ENCODE data around the gene MAEL. TPM values are rescaled to one million over a fixed set of nuclear protein-coding genes. Genes with fewer than 3 reads are reported as not detected.

Gene MAEL
- total and polyA plus RNA-seq, 3 donors from 2014 or later, result 113 to 333 (median 181) TPM

DNA sequence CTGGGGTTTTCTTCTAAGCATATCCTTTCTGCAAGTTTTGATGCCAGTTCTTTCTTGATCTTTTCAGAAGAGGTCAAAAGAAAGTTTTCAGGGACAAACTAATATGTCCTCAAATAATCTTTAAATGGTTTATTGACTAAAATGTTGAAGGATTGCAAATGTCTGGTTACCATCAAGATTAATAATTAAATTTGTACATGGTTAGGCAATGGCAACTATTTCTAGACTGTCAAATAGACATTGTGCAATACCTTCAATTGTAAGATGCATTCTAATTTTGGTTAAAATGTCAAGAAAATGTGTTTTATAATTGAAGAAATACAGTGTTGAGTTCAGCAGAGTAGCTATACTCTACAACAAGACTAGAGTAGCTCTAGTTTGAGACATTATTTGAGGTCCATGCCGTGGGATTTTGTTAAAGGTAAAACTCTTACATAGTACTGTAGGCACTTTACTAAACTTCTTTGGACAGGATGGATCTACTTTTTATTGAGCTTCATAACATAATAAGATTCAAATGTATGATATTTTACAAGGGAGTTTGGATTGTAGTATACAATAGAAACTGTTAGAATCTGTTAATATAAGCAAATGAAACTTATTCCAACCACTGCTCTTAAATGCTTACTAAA, 22.6 kb downstream of the MAEL start:
- Histone ChIP-seq H3K27ac (no peak overlapping the region), H3K4me1 (no peaks in the 10 kb centered on the region), H3K36me3 (ENCODE audit: low read depth, missing control alignments) (no peaks in the 10 kb centered on the region), H3K4me3 (no peak overlapping the region), H3K9me3 (no peaks in the 10 kb centered on the region), H3K27me3 (no peaks in the 10 kb centered on the region)
- TF ChIP-seq, protein P1, sequence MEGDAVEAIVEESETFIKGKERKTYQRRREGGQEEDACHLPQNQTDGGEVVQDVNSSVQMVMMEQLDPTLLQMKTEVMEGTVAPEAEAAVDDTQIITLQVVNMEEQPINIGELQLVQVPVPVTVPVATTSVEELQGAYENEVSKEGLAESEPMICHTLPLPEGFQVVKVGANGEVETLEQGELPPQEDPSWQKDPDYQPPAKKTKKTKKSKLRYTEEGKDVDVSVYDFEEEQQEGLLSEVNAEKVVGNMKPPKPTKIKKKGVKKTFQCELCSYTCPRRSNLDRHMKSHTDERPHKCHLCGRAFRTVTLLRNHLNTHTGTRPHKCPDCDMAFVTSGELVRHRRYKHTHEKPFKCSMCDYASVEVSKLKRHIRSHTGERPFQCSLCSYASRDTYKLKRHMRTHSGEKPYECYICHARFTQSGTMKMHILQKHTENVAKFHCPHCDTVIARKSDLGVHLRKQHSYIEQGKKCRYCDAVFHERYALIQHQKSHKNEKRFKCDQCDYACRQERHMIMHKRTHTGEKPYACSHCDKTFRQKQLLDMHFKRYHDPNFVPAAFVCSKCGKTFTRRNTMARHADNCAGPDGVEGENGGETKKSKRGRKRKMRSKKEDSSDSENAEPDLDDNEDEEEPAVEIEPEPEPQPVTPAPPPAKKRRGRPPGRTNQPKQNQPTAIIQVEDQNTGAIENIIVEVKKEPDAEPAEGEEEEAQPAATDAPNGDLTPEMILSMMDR (IDR thresholded peaks at IDR 0.05), result no peak
- no peak for TF ChIP-seq POLR2A (IDR thresholded peaks at IDR 0.05)
- WGBS, 2 donors, result 93 to 94% methylated on average over 1 of the region's 1 CpG
- intact Hi-C loops (cut with DNase I; ENCODE audit: low total_unique reads), result no loop called here
- DNase-seq, result no peak

DNA sequence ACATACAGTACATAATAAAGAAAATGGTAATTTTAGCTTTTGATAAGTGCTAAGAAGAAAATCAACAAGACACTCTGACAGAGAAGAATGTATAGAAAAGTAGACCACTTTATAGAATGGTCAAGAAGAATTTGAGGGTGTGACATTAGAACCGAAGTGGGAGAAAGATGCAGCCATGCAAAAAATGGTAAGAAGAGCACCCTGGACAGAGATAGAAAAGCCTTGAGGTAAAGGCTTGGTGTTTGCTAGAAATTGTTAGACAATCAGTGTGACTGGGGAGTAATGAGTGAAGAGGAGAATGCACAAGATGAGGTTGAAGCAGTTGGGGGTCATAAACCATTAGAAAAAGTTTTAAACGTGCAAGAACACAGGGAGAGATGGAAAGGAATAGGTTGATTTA, 23.5 kb downstream of the MAEL start:
- H3K9me3 ChIP-seq, result no peaks in the 10 kb centered on the region
- 65 to 73% methylated on average over 2 of the region's 2 CpGs for WGBS, 2 donors
- no peak for DNase-seq

DNA sequence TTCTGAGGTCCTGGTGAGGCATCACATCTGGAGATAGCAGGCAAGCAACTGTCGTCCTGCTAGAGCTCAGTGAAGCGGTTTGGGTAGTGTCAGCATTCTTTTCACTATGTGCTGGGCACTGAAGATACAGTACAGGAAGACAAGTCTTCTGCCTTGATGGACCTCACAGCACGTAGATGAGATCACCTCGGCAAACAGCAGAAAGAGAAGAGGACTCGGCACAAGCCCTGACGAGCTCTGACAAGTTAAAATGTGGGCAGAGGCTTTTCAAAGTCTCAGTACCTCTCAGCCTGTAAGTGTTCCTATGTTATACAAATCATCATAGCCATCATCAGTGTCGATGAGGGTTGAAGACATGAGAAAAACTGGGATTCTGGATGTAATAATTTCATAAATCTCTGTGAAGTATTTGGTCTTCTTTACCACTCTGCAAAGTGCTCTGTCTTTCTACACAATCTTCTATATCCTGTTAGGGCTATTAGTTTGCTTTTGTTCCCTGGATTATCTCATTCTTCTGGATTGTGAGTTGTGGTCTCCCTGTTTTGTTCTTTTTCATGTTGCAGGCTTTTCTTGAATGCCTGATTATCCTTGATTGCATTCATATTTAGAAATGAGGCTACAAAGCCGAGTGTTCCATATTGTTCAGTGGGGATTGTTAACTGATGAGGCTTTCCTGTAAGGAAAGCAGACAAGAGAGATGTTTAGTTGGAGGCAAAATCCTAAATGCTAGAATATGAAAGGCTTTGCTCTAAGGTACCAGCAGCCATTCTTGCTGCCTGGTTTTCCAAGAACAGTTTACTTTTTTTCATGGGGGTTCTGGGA, 24.2 kb downstream of the MAEL start:
- Histone ChIP-seq H3K36me3 (ENCODE audit: low read depth, missing control alignments) (no peaks in the 10 kb centered on the region), H3K27me3 (no peaks in the 10 kb centered on the region), H3K27ac (no peak overlapping the region), H3K4me1 (no peaks in the 10 kb centered on the region), H3K4me3 (no peak overlapping the region), H3K9me3 (no peaks in the 10 kb centered on the region)
- no peak for DNase-seq
- 76 to 82% methylated on average over 8 of the region's 8 CpGs for WGBS, 2 donors
- intact Hi-C loops (cut with DNase I; ENCODE audit: low total_unique reads), result no loop called here
- TF ChIP-seq, protein P1 (IDR thresholded peaks at IDR 0.05), result no peak
- TF ChIP-seq POLR2A (IDR thresholded peaks at IDR 0.05), result no peak

More for the DNA sequence above, 23.5 kb downstream of the MAEL start:
- Histone ChIP-seq H3K4me3 (no peak overlapping the region), H3K27me3 (no peaks in the 10 kb centered on the region), H3K4me1 (no peaks in the 10 kb centered on the region), H3K27ac (no peak overlapping the region), H3K36me3 (ENCODE audit: low read depth, missing control alignments) (no peaks in the 10 kb centered on the region)
- intact Hi-C loops (cut with DNase I; ENCODE audit: low total_unique reads), result no loop called here
- TF ChIP-seq POLR2A (IDR thresholded peaks at IDR 0.05), result no peak
- TF ChIP-seq, protein P1 (IDR thresholded peaks at IDR 0.05), result no peak

GRCh38 chr1:167016100-167016750, 27.1 kb downstream of the MAEL start:
- H3K4me1 ChIP-seq, result no peaks in the 10 kb centered on the region
- no peaks in the 10 kb centered on the region for H3K27me3 ChIP-seq
- WGBS, 2 donors, result 78% methylated on average over 6 of the region's 6 CpGs
- H3K36me3 ChIP-seq (ENCODE audit: low read depth, missing control alignments), result no peaks in the 10 kb centered on the region
- no peaks in the 10 kb centered on the region for H3K9me3 ChIP-seq
- TF ChIP-seq, protein P1 (IDR thresholded peaks at IDR 0.05), result no peak
- TF ChIP-seq POLR2A (IDR thresholded peaks at IDR 0.05), result no peak
- no peak overlapping the region for H3K27ac ChIP-seq
- no peak overlapping the region for H3K4me3 ChIP-seq
- intact Hi-C loops (cut with DNase I; ENCODE audit: low total_unique reads), result no loop called here
- no peak for DNase-seq
